Fibroblast of villous mesenchyme (primary cell): Measurements from ENCODE around the gene PSMD14. TPM values are rescaled to one million over a fixed set of nuclear protein-coding genes. Genes with fewer than 3 reads are reported as not detected.
"Not testable (repeated sequence)": the region's sequence is repeated elsewhere in the genome, so short reads cannot be mapped to it uniquely, and the experiment has no call there.

Experiments used
- DNase-seq: peaks from one replicate; pipeline ENCODE4 v3.0.0-alpha.2; 2010; ENCODE audit warnings: low read depth
- H3K4me3 ChIP-seq: 2 replicates; pipeline ENCODE4 v1.5.1; 2011; ENCODE audit warnings: low read depth, mild to moderate bottlenecking, low read length
- CTCF ChIP-seq: IDR thresholded peaks from 2 replicates; pipeline ENCODE4 v1.5.1; 2012; ENCODE audit warnings: low read depth, mild to moderate bottlenecking, low read length; ENCODE audit not compliant: insufficient read depth
- total RNA-seq: library from RNA; depleted of rRNA; stranded (reverse); fragments of >200 nt; gene quantifications from 2 replicates; pipeline ENCODE4 v1.2.3, GENCODE V29; 2012

PSMD14 gene
- 97.3 and 121 TPM in 2 replicates for total RNA-seq

- DNase-seq = peak; percentile 96
- H3K4me3 ChIP-seq = peak within 1 kb of the TSS; percentile 83
- no peak for TF ChIP-seq CTCF
Measured at GRCh38 chr2:161308178-161308955, at the start of gene PSMD14. PSMD14 (plus strand) TSS chr2:161308425; CDS start chr2:161318826, 10,401 bp downstream.

GRCh38 chr2:161265874-161266273, 42.4 kb upstream of the PSMD14 start:
- no peak for TF ChIP-seq CTCF
- no peak for DNase-seq
- H3K4me3 ChIP-seq = no peak overlapping the region

GRCh38 chr2:161269111-161269510, 39.1 kb upstream of the PSMD14 start:
- no peak overlapping the region for H3K4me3 ChIP-seq
- TF ChIP-seq CTCF = no peak
- no peak for DNase-seq

- TF ChIP-seq CTCF = peak; percentile 68
- H3K4me3 ChIP-seq = no peak overlapping the region
- peak; percentile 76 for DNase-seq
Measured at GRCh38 chr2:161273038-161273760, 35.0 kb upstream of the PSMD14 start.

- DNase-seq = peak; percentile 55
- not testable (repeated sequence) for H3K4me3 ChIP-seq
Measured at GRCh38 chr2:161278564-161279229, 29.5 kb upstream of the PSMD14 start.

- peak; percentile 9 for DNase-seq
- H3K4me3 ChIP-seq = not testable (repeated sequence)
Measured at GRCh38 chr2:161279230-161279815, 28.9 kb upstream of the PSMD14 start.

GRCh38 chr2:161280906-161281323, 27.3 kb upstream of the PSMD14 start:
- H3K4me3 ChIP-seq = not testable (repeated sequence)
- peak; percentile 43 for TF ChIP-seq CTCF
- DNase-seq = peak; percentile 83

- DNase-seq, H3K4me3 ChIP-seq: not testable (repeated sequence)
Measured at GRCh38 chr2:161281615-161282310, 26.5 kb upstream of the PSMD14 start.

- H3K4me3 ChIP-seq, DNase-seq: not testable (repeated sequence)
Measured at GRCh38 chr2:161282311-161282644, 25.9 kb upstream of the PSMD14 start.
